Right cardiac atrium (tissue), 5 donors: ENCODE data around the gene CSMD2. TPM values are rescaled to one million over a fixed set of nuclear protein-coding genes. Genes with fewer than 3 reads are reported as not detected.

Source experiments
- ATAC-seq, 2 donors: fragments of 200-7000 bp; cut with Tn5 transposase; one replicate each; pipeline versions ENCODE4 v1.8.0 to v1.9.1; 2020; ENCODE audit warnings: moderate library complexity in 2 of 2, mild to moderate bottlenecking in 1 of 2
- DNase-seq, 3 donors: peaks; one replicate each; pipeline ENCODE4 v3.0.0-alpha.2; 2020
- H3K27ac ChIP-seq: one replicate; pipeline ENCODE4 v1.5.1; 2013; ENCODE audit warnings: mild to moderate bottlenecking, low read length, control low read depth, moderate library complexity
- H3K27me3 ChIP-seq: one replicate; pipeline ENCODE4 v1.6.1; 2013; ENCODE audit not compliant: control insufficient read depth, insufficient read depth
- H3K4me1 ChIP-seq: one replicate; pipeline ENCODE4 v1.6.1; 2013; ENCODE audit warnings: low read length; ENCODE audit not compliant: control insufficient read depth, insufficient read depth
- H3K4me3 ChIP-seq: one replicate; pipeline ENCODE4 v1.5.1; 2013; ENCODE audit warnings: low read length, control low read depth
- H3K9me3 ChIP-seq: one replicate; pipeline ENCODE4 v1.6.1; 2013; ENCODE audit warnings: low read length; ENCODE audit not compliant: control insufficient read depth
- WGBS: extraction: QIAGEN DNeasy Blood & Tissue Kit; methylation state at CpG from one replicate; pipeline ENCODE4 v1.1.7; 2013; 5-methylcytosine and 5-hydroxymethylcytosine counted together
- intact Hi-C, 4 donors: fragments of 100-400 bp; cut with DNase I; formaldehyde crosslinking; loops; one replicate each; pipeline versions ENCODE4 v1.11.0 to v1.14.0; 2022 to 2023
- polyA plus RNA-seq: library from polyadenylated mRNA; stranded (reverse); fragments of 200-250 nt; gene quantifications from one replicate; pipeline ENCODE4 v1.2.3, GENCODE V29; 2013
- total RNA-seq, 4 donors: library from RNA; stranded (reverse); fragmentation: NEBNext Ultra II Directional; extraction: Animal tissue kit (Norgen Biotek cat#: 25700); gene quantifications; one replicate each; pipeline ENCODE4 v1.2.1, GENCODE V29; 2021
- donor health status: healthy with polysubstance abuse.
- donor health status: DM: no; HTN: yes; CAD: no.
- donor health status: DM: no; HTN: no; CAD: no.
- donor health status: DM: no; HTN: yes; CAD: no; lungs with severe emphysema.
- donor health status: DM: yes; HTN: yes; CAD: no.

Gene CSMD2
- total and polyA plus RNA-seq, 5 donors: 0.11 to 0.59 (median 0.38) TPM

- H3K27me3 ChIP-seq: no peaks in the 10 kb centered on the region
- peaks cover 19% of the 10 kb centered on the region for H3K4me1 ChIP-seq
- peak; percentile 31 to 66 (median 64) for DNase-seq
- intact Hi-C loops: no loop called here
- peak in 1 of 2 donors; percentile 36 for ATAC-seq
- no peak overlapping the region for H3K4me3 ChIP-seq
- no peaks in the 10 kb centered on the region for H3K9me3 ChIP-seq
- H3K27ac ChIP-seq: no peak overlapping the region
- 49% methylated on average over 5 of the region's 5 CpGs for WGBS
Measured at GRCh38 chr1:33897092-33897725, 267.8 kb downstream of the CSMD2 start.

GRCh38 chr1:33895976-33896375 lies 269.1 kb downstream of the CSMD2 start:
- Histone ChIP-seq H3K27me3 (no peaks in the 10 kb centered on the region), H3K9me3 (no peaks in the 10 kb centered on the region), H3K27ac (no peak overlapping the region), H3K4me1 (peaks cover 19% of the 10 kb centered on the region), H3K4me3 (no peak overlapping the region)
- intact Hi-C loops: no loop called here
- DNase-seq (no peak), ATAC-seq (no peak)
- 77% methylated on average over 2 of the region's 2 CpGs for WGBS

- intact Hi-C loops: no loop called here
- Histone ChIP-seq H3K4me3 (no peak overlapping the region), H3K4me1 (peaks cover 19% of the 10 kb centered on the region), H3K9me3 (no peaks in the 10 kb centered on the region), H3K27ac (no peak overlapping the region), H3K27me3 (no peaks in the 10 kb centered on the region)
- no peak for DNase-seq
- ATAC-seq: no peak
- 82% methylated on average over 8 of the region's 8 CpGs for WGBS
Measured at GRCh38 chr1:33895396-33895795, 269.6 kb downstream of the CSMD2 start.

DNA sequence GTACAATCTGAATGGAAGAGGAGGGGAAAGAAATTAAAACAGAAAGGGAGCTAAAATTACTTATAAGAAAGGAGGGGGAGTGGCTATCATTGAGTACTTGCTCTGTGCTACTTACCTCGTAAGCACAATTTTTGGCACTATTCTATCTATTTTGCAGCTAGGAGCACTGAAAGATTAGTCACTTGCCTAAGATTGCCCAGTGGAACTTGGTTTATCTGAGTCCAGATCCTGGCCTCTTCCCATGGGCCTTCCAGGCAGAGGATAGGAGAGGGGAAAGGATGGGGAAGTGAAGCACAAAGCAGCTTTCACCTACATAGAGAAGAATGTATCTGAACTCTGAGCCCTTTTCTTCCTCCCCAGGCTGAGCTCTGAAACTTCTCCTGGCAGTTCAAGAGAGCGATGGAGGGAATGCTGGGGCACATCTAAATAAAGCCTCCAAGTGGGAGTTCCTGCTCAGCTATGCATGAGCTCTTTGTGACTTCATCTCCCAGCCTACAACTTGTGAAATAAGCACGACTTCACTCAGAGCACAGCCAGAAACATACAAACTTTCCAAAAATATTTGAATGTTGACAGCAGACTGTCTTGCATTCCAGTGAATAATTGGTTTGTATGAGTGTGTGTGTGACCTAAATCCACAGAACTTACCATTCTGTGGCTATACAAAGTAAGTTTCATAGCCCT lies 271.7 kb downstream of the CSMD2 start:
- Histone ChIP-seq H3K4me3 (no peak overlapping the region), H3K27ac (peak overlapping the region; percentile 20), H3K27me3 (no peaks in the 10 kb centered on the region), H3K9me3 (no peaks in the 10 kb centered on the region), H3K4me1 (peaks cover 9% of the 10 kb centered on the region)
- no peak for DNase-seq
- 27% methylated on average over 3 of the region's 3 CpGs for WGBS
- peak; percentile 92 to 94 for ATAC-seq
- intact Hi-C loops: no loop called here

DNA sequence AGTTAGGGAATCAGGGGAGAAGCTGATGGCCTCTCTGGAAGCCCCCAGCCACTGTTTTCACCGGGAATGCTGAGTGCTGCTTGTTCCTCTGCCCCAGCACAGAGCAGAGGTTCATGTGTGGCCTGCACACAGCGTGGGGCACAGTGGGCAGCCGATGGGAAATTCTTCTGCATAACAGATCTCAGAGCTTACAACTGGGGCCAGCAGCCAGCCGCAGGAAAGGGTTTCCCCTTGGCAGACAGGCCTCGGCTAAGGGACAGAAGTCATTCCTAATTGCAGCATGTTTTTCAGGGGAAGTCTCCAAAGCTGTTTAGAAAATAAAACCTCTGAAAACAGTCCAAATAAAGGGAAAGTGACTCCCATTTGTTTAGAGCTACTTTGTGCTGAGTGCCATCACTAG lies 278.5 kb downstream of the CSMD2 start:
- Histone ChIP-seq H3K4me3 (no peak overlapping the region), H3K4me1 (no peaks in the 10 kb centered on the region), H3K27me3 (peaks cover 5% of the 10 kb centered on the region), H3K27ac (no peak overlapping the region), H3K9me3 (no peaks in the 10 kb centered on the region)
- 19% methylated on average over 5 of the region's 5 CpGs for WGBS
- intact Hi-C loops: no loop called here
- ATAC-seq (no peak), DNase-seq (peak in 1 of 3 donors; percentile 50)

DNA sequence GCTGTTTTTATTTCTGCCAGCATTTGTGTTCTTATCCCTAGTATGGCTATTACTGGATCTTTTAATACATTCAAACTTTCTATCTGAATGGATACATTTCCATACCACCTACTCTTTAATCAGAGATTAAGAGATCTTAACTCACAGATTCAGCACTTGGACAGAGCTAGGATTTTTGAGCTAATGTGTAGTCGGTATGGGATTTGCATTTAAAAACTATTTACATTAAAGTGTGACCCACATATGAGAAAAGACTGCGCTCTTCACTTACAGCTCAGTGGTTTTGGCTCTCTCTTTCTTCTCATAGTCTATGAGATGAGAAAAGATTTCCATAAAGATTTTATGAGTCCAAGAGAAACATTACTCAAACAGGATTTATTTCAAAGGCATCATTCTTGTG lies 284.7 kb downstream of the CSMD2 start:
- DNase-seq (no peak), ATAC-seq (no peak)
- H3K4me1 ChIP-seq: no peaks in the 10 kb centered on the region
- H3K27ac ChIP-seq: no peak overlapping the region
- 54% methylated on average over 2 of the region's 2 CpGs for WGBS
- no peak overlapping the region for H3K4me3 ChIP-seq
- H3K27me3 ChIP-seq: peaks cover 7% of the 10 kb centered on the region
- H3K9me3 ChIP-seq: no peaks in the 10 kb centered on the region
- intact Hi-C loops: no loop called here

DNA sequence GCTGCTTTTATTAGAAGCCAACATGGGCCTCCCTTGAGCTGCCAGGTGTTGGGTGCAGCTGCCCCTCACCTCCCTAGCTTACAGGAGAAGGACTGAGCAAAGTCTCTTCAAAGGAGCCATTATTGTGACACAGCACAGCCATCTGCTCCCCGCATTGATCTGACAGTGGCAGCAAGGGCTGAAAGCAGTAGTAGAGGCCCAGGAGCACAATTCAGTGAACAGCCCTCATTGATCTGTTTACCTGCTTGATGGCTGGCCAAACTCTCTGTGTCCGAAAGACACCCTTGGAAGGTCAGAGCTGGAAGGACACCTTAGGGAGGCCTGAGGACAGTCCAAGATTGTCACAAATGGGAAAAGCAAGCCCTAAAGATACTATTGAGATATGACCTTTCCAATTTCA lies 286.6 kb downstream of the CSMD2 start:
- WGBS: 87% methylated on average over 2 of the region's 2 CpGs
- DNase-seq (no peak), ATAC-seq (no peak)
- H3K4me1 ChIP-seq: no peaks in the 10 kb centered on the region
- intact Hi-C loops: no loop called here
- H3K9me3 ChIP-seq: no peaks in the 10 kb centered on the region
- no peak overlapping the region for H3K4me3 ChIP-seq
- peaks cover 7% of the 10 kb centered on the region for H3K27me3 ChIP-seq
- no peak overlapping the region for H3K27ac ChIP-seq

- Histone ChIP-seq H3K4me1 (no peaks in the 10 kb centered on the region), H3K27ac (no peak overlapping the region), H3K27me3 (peaks cover 2% of the 10 kb centered on the region), H3K9me3 (no peaks in the 10 kb centered on the region), H3K4me3 (no peak overlapping the region)
- WGBS: 69% methylated on average over 5 of the region's 5 CpGs
- ATAC-seq (no peak), DNase-seq (peak in 1 of 3 donors; percentile 53)
- intact Hi-C loops: no loop called here
Measured at GRCh38 chr1:33876970-33877650, 287.9 kb downstream of the CSMD2 start.

GRCh38 chr1:33875862-33876261 lies 289.2 kb downstream of the CSMD2 start:
- no peak overlapping the region for H3K27ac ChIP-seq
- ATAC-seq (no peak), DNase-seq (no peak)
- H3K9me3 ChIP-seq: no peaks in the 10 kb centered on the region
- no peak overlapping the region for H3K4me3 ChIP-seq
- intact Hi-C loops: no loop called here
- 72% methylated on average over 3 of the region's 3 CpGs for WGBS
- no peaks in the 10 kb centered on the region for H3K4me1 ChIP-seq
- peaks cover under 1% of the 10 kb centered on the region for H3K27me3 ChIP-seq

GRCh38 chr1:33874636-33875035 lies 290.4 kb downstream of the CSMD2 start:
- ATAC-seq: no peak
- H3K9me3 ChIP-seq: no peaks in the 10 kb centered on the region
- WGBS: 80% methylated on average over 7 of the region's 7 CpGs
- DNase-seq: no peak
- no peak overlapping the region for H3K4me3 ChIP-seq
- no peaks in the 10 kb centered on the region for H3K4me1 ChIP-seq
- H3K27ac ChIP-seq: no peak overlapping the region
- no peaks in the 10 kb centered on the region for H3K27me3 ChIP-seq
- intact Hi-C loops: no loop called here

DNA sequence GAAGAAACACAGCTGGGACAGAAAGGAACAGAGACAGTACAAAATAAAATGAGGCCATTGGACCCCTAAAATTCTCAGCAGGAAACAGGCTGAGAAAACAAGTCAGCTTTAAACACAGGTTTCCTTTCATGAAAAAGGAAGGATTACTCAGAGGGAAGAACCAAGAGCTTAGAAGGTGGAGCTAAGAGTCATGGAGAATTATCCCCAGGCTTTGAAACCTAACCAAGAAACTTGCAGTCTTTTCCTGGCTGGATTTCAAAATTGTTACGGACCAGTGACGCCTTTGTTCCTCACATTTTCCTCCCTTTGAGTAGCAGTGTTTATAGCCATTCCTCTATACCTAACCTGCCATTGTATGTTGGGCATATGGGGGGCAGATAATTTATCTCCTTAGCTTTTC lies 292.3 kb downstream of the CSMD2 start:
- Histone ChIP-seq H3K27ac (no peak overlapping the region), H3K4me3 (no peak overlapping the region), H3K27me3 (no peaks in the 10 kb centered on the region), H3K9me3 (no peaks in the 10 kb centered on the region), H3K4me1 (no peaks in the 10 kb centered on the region)
- 53% methylated on average over 2 of the region's 2 CpGs for WGBS
- ATAC-seq (no peak), DNase-seq (no peak)
- intact Hi-C loops: no loop called here
